Fibroblast of lung (primary cell): ENCODE measurements around the gene GIGYF1. TPM values are rescaled to one million over a fixed set of nuclear protein-coding genes. Genes with fewer than 3 reads are reported as not detected.

Source experiments
- DNase-seq, 2 donors: peaks; one replicate each; pipeline versions ENCODE4 v3.0.0 to v3.0.0-alpha.2; 2010; ENCODE audit warnings: low read depth in 2 of 2
- H2AFZ ChIP-seq: 2 replicates; pipeline ENCODE4 v1.5.1; 2012; ENCODE audit warnings: low read length, control low read depth, inconsistent platforms
- H3K27ac ChIP-seq: 2 replicates; pipeline ENCODE4 v1.5.1; 2011; ENCODE audit warnings: low read length, control low read depth; ENCODE audit not compliant: insufficient read depth
- H3K27me3 ChIP-seq: 2 replicates; pipeline ENCODE4 v1.5.1; 2011; ENCODE audit warnings: mild to moderate bottlenecking, low read length; ENCODE audit not compliant: control insufficient read depth, insufficient read depth
- H3K36me3 ChIP-seq: 2 replicates; pipeline ENCODE4 v1.5.1; 2011; ENCODE audit warnings: low read length; ENCODE audit not compliant: control insufficient read depth, insufficient read depth
- H3K4me1 ChIP-seq: 2 replicates; pipeline ENCODE4 v1.5.1; 2011; ENCODE audit warnings: low read length; ENCODE audit not compliant: control insufficient read depth, insufficient read depth; ENCODE audit errors: extremely low read depth
- H3K4me2 ChIP-seq: 2 replicates; pipeline ENCODE4 v1.5.1; 2011; ENCODE audit warnings: low read length, control low read depth; ENCODE audit not compliant: insufficient read depth; ENCODE audit errors: extremely low read depth
- H3K4me3 ChIP-seq, 4 experiments: fragments of 200-600 bp in 1 of 4; sonication (generic) in 1 of 4; replicated peaks in 1 of 4; 2 replicates each; pipeline ENCODE4 v1.5.1; 2011 to 2016; ENCODE audit warnings: low read length in 4 of 4, low read depth in 3 of 4, mild to moderate bottlenecking in 3 of 4, control low read depth in 2 of 4, inconsistent platforms in 1 of 4, mixed read lengths in 1 of 4; ENCODE audit not compliant: insufficient read depth in 1 of 4; ENCODE audit errors: control extremely low read depth in 1 of 4
- H3K79me2 ChIP-seq: 2 replicates; pipeline ENCODE4 v1.5.1; 2012; ENCODE audit warnings: mild to moderate bottlenecking, low read length, inconsistent platforms; ENCODE audit not compliant: control insufficient read depth, insufficient read depth
- H3K9ac ChIP-seq: 2 replicates; pipeline ENCODE4 v1.5.1; 2011; ENCODE audit warnings: mild to moderate bottlenecking, low read length, control low read depth; ENCODE audit not compliant: insufficient read depth
- H3K9me3 ChIP-seq: 2 replicates; pipeline ENCODE4 v1.5.1; 2012; ENCODE audit warnings: low read depth, low read length; ENCODE audit not compliant: control insufficient read depth, insufficient read depth
- H4K20me1 ChIP-seq: 2 replicates; pipeline ENCODE4 v1.5.1; 2011; ENCODE audit warnings: low read length; ENCODE audit not compliant: control insufficient read depth, insufficient read depth; ENCODE audit errors: extremely low read depth
- EZH2 ChIP-seq: IDR thresholded peaks from 2 replicates; pipeline ENCODE4 v1.5.1; 2012; ENCODE audit warnings: low read length, control low read depth, mild to moderate bottlenecking; ENCODE audit errors: missing control alignments
- polyA plus RNA-seq, 2 donors: library from polyadenylated mRNA; depleted of rRNA in 1 of 2; stranded (reverse) in 1 of 2; unstranded in 1 of 2; fragments of >200 nt; gene quantifications; 2 replicates each; pipeline ENCODE4 v1.2.1, GENCODE V29; 2011 to 2012; ENCODE audit warnings: missing spikeins in 1 of 2
- total RNA-seq: library from RNA; depleted of rRNA; stranded (reverse); fragments of >200 nt; gene quantifications from 2 replicates; pipeline ENCODE4 v1.2.1, GENCODE V29; 2014
- TF ChIP-seq, protein P1 (sequence below), 2 donors: IDR thresholded peaks in 1 of 2; conservative IDR thresholded peaks in 1 of 2; 1 replicate in 1 of 2; 2 replicates in 1 of 2; pipeline ENCODE4 v1.5.1; 2011 to 2012; ENCODE audit warnings: low read length in 2 of 2, control low read depth in 1 of 2, inconsistent platforms in 1 of 2, low read depth in 1 of 2, mild to moderate bottlenecking in 1 of 2

The GIGYF1 gene
- total and polyA plus RNA-seq, 2 donors (not counting 1 experiment from before 2014, with no cell fraction given) = 3.8 to 15.9 TPM

- no peaks in the 10 kb centered on the region for H3K9me3 ChIP-seq
- H3K36me3 ChIP-seq = peaks cover 46% of the 10 kb centered on the region
- H3K79me2 ChIP-seq = peaks cover 14% of the 10 kb centered on the region
- H3K4me2 ChIP-seq = no peak overlapping the region
- no peak overlapping the region for H3K4me3 ChIP-seq
- H2AFZ ChIP-seq = no peak overlapping the region
- no peak for DNase-seq
- H3K9ac ChIP-seq = no peak overlapping the region
- no peaks in the 10 kb centered on the region for H4K20me1 ChIP-seq
- H3K4me1 ChIP-seq = peaks cover 12% of the 10 kb centered on the region
- TF ChIP-seq, protein P1, sequence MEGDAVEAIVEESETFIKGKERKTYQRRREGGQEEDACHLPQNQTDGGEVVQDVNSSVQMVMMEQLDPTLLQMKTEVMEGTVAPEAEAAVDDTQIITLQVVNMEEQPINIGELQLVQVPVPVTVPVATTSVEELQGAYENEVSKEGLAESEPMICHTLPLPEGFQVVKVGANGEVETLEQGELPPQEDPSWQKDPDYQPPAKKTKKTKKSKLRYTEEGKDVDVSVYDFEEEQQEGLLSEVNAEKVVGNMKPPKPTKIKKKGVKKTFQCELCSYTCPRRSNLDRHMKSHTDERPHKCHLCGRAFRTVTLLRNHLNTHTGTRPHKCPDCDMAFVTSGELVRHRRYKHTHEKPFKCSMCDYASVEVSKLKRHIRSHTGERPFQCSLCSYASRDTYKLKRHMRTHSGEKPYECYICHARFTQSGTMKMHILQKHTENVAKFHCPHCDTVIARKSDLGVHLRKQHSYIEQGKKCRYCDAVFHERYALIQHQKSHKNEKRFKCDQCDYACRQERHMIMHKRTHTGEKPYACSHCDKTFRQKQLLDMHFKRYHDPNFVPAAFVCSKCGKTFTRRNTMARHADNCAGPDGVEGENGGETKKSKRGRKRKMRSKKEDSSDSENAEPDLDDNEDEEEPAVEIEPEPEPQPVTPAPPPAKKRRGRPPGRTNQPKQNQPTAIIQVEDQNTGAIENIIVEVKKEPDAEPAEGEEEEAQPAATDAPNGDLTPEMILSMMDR (conservative IDR thresholded peaks at IDR 0.05 in 1 of 2, IDR thresholded peaks at IDR 0.05 in 1 of 2; ENCODE audit: low read depth in 1 of 2, low read length in 2 of 2) = no peak
- no peak for TF ChIP-seq EZH2
- no peak overlapping the region for H3K27ac ChIP-seq
- H3K27me3 ChIP-seq = no peaks in the 10 kb centered on the region
These were observed 9.5 kb downstream of the GIGYF1 start for GRCh38 chr7:100684534-100685042.

DNA sequence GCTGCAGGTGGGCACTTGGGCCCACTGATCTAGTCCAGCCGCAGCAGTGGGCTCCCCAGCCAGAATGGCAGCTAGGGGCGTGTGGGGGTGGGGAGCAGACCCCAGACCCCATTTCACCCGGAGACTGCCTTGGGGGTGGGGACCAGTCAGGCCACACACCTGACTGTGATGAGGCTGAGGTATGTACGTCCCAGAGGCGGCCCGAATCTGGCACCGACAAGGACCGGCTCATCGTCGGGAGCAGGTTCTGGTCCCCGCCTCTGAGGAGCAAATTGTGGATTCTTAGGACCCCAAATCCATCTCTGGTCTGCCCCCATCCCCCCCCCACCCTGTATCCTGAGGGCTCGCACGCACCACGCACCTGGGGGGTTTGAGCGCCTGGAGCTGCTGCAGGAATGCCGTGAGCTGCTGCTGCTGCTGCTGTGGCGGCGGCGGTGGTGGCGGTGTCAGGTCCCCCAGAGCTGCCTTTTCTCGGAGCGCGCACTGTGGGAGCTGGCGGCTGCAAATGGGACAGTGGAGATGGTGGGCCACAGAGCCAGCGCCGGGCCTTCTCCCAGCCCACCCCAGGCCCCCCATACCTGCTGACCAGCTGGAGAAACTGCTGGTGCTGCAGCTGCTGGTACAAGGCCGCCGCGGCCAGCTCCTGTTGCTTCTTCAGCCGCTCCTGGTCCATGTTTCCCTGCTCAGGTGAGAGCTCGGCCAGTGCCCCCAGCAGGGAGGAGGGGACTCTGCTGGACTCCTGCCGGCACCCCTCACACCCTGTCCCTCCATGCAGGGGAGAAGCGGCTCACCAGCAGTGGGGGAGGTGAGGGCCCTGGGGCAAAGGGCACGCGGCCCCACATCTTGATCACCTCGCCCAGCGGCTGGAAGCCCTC is 10.2 kb downstream of the GIGYF1 start:
- DNase-seq = no peak
- H3K4me3 ChIP-seq = no peak overlapping the region
- no peaks in the 10 kb centered on the region for H3K27me3 ChIP-seq
- H2AFZ ChIP-seq = no peak overlapping the region
- peaks cover 12% of the 10 kb centered on the region for H3K4me1 ChIP-seq
- H3K4me2 ChIP-seq = no peak overlapping the region
- no peaks in the 10 kb centered on the region for H3K9me3 ChIP-seq
- H3K27ac ChIP-seq = no peak overlapping the region
- H4K20me1 ChIP-seq = no peaks in the 10 kb centered on the region
- H3K79me2 ChIP-seq = peaks cover 7% of the 10 kb centered on the region
- TF ChIP-seq, protein P1 (conservative IDR thresholded peaks at IDR 0.05 in 1 of 2, IDR thresholded peaks at IDR 0.05 in 1 of 2; ENCODE audit: low read depth in 1 of 2, low read length in 2 of 2) = no peak
- TF ChIP-seq EZH2 = no peak
- peaks cover 46% of the 10 kb centered on the region for H3K36me3 ChIP-seq
- H3K9ac ChIP-seq = no peak overlapping the region

DNA sequence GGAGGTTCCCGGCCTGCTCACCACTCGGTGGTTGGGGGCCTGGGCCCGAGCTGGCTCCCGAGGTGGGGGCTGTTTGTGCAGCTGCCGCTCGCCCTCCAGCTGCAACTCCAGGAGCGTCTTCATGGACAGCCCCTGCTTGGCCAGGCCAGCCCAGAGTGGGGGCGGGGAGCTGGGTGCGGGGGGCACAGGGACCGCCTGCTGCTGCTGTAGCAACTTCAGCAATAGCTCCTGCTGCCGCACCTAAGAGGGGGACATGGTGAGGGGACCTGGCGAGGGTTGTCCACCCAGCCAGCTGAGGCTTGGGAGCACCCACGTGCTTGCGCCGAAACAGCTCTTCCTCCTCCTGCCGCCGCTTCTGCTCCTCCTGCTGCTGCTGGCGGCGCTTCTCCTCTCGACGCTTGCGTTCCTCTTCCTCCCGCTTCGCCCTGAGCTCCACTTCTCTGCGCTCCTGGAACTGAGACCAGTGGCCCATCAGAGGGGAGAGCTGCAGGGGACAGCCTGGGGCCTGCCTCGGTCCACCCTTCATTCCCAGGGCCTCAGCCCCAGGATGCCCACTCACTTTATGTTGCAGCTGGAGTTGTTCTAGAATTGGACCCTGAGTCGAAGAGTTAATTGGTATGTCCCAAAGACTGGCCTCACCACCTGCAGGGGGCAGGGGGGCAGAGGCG is 10.9 kb downstream of the GIGYF1 start:
- TF ChIP-seq EZH2 = no peak
- TF ChIP-seq, protein P1 (conservative IDR thresholded peaks at IDR 0.05 in 1 of 2, IDR thresholded peaks at IDR 0.05 in 1 of 2; ENCODE audit: low read depth in 1 of 2, low read length in 2 of 2) = no peak
- Histone ChIP-seq H3K4me3 (no peak overlapping the region), H3K4me2 (no peak overlapping the region), H3K27me3 (no peaks in the 10 kb centered on the region), H2AFZ (no peak overlapping the region), H3K9ac (no peak overlapping the region), H3K27ac (no peak overlapping the region), H3K79me2 (peaks cover 2% of the 10 kb centered on the region), H3K4me1 (peaks cover 10% of the 10 kb centered on the region), H3K9me3 (no peaks in the 10 kb centered on the region), H3K36me3 (peaks cover 47% of the 10 kb centered on the region), H4K20me1 (no peaks in the 10 kb centered on the region)
- DNase-seq = no peak
